ENCODE measurements around the gene HAP1. TPM values are rescaled to one million over a fixed set of nuclear protein-coding genes. Genes with fewer than 3 reads are reported as not detected.
"Not testable (repeated sequence)": the region's sequence is repeated elsewhere in the genome, so short reads cannot be mapped to it uniquely, and the experiment has no call there.

The HAP1 gene
- polyA plus RNA-seq, 1 donor = 0.05 TPM

DNA sequence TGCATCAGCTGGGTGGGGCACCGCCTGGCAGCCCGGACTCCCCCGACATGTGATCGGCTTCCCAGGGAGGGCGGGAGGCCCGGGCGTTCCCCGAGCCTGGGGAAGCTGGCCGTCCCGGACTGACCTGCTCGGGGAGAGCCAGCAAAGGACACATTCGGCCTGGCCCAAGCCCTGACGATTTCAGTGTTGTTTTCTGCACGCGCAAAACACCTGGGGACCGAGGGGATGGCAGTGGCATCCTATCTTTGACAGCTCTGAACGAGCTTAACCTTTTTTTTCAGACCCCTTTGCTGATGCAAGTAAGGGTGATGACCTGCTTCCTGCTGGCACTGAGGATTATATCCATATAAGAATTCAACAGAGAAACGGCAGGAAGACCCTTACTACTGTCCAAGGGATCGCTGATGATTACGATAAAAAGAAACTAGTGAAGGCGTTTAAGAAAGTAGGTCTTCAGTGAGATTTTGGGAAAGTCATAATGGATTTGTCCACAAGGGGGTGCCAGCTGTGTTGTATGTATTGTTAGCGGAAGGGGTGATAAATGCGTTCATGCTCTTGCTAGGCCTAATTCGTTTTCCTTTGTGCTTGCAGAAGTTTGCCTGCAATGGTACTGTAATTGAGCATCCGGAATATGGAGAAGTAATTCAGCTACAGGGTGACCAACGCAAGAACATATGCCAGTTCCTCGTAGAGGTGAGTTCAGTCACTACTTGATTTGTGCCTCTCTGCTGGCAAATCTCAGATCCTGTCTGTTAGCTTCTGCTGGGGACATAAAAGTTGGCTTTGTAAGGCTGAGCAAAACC is 44.7 kb downstream of the HAP1 start:
- peak; percentile 46 for DNase-seq

DNA sequence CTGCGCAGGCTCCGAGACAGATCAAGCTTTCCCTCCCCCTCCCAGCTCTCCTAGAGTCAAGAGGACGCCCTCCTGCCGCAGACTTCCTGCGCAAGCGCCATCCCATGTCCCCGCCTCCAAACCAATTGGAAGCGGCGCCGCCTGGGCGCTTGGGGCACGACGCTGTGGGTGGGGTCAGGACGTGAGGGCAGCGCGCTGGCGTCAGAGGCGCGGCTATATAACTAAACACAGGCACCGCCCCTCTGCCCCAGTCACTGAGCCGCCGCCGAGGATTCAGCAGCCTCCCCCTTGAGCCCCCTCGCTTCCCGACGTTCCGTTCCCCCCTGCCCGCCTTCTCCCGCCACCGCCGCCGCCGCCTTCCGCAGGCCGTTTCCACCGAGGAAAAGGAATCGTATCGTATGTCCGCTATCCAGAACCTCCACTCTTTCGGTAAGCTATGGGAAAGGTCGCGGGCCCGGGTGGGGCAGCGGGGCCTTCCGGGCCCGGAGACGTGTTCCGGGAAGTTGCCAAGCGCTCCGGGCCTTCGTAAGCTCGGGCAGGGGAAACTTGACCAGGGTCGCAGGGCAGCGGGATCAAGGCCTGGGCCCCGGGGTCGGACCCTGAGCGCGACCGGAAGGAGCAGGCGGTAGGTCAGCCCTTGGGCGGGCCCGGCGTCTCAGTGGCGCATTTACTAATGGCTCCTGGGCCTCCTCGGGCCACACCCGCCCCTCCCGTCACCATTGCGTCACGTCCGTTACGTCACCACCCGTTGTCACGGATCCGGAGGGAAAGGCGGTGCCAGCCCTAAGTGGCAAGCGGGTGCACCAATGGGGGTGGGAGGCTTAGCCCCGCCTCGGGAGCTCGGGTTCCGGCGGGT is 45.6 kb downstream of the HAP1 start, which contains the start of gene EIF1:
TSS of gene EIF1 (plus strand) at position 245 of the 856 bp plus-strand sequence. CDS start at position 399, 154 bp downstream.
- peak; percentile 100 for DNase-seq

DNA sequence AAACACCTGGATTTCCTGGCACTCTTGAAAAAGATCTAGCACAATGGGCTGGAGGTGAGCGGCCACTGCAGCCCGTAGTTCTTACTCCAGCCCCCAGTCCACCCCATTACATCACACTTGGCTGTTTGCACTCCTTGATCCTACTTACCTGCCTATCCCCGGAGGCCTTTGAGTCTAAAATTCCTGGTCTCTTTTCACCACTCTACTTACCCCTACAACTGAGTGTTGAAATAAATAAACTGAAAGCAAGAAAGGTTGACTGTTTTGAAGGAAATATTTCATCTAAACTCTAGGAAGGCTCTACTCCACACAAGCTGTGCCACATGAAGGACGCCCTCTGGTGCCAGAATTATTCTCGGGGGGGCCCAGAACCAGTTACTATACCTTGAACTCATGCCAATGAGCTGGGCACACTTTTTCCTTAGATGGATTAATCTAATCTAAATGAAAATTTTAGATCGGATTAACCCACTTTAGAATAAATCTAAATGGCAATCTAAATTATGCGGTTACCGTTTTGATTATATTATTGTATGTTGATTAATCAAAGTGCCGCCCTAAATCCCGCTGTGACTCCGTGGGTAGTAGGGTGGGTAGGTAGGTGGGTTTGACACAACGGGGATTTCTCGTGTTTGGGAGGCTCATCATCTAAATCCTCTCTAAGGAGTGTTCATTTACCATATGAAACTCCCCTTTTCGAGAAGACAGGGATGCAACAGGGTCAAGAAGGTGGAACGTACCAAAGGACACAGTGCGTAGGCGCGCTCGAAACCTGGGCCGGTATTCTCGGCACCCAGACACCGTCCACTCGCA is 46.4 kb downstream of the HAP1 start:
- no peak for DNase-seq

DNA sequence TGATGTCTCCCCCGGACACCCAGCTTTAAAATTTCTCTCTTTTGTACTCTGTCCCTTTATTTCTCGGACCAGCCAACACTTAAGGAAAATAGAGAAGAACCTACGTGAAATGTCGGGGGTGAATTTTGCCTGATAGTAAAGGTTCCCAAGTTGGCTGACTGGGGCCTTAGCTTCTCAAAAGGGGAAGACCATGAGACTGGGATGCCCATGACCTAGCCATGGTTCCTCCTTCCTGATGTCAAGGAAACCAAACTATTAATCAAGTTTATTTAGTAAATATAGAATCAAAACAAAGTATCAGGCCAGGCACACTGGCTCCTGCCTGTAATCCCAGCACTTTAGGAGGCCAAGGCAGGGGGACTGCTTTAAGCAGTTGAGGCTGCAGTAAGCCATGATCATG is 48.2 kb downstream of the HAP1 start:
- DNase-seq = no peak

DNA sequence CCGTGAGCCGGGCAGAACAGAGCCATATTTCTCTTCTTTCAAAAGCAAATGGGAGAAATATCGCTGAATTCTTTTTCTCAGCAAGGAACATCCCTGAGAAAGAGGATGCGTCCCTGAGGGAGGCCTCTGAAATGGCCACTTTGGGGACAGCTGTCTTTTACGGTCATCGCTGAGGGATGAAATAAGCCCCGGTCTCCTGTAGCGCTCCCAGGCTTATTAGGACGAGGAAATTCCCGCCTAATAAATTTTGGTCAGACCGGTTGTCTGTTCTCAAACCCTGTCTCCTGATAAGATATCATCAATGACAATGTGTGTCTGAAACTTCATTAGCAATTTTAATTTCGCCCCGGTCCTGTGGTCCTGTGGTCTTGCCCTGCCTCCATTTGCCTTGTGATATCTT is 48.7 kb downstream of the HAP1 start:
- not testable (repeated sequence) for DNase-seq

DNA sequence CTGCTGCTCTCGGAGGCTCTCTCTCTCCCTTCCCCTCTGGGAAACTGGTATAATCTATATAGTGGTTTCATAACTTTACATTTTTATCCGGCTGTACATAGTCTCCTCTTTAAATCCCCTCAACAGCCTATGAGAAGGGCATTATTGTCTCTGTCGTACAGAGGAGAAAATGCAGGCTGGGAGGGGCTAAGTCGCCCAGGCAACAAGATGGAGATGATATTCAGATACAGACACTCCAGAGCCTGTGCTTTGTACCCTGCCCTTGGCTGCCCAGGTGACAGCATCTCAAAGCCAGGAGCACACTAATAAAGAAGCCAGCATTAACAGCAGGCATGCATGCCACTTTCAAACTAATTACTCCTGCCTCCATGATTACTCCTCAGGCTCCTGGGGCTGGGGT is 50.4 kb downstream of the HAP1 start:
- no peak for DNase-seq

DNA sequence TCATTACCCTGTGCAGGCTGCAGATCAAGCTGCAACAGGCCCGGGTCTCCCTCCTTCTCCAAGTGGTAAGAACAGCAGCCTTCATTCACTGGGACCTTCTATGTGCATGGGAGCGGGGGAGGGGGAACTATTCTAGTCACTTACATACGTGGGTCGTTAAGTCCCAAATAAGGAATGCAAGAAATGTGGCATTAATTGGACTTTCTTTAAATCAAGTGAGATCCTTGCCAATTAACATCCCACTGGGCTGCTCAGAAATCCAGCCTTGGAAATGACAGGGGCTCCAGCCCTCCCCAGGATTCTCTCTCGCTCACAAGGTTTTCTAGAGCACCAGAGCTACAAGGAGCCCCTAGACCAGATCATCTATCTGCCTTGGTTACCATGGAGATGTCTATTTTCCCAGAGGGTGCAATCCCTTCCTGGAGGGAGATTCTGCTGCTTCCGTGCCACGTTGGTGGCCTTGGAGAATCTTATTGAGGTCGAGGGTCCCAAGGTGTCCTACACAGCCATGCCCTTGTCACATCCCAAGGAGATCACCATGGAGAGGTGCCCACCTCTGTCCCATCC is 50.9 kb downstream of the HAP1 start:
- no peak for DNase-seq

DNA sequence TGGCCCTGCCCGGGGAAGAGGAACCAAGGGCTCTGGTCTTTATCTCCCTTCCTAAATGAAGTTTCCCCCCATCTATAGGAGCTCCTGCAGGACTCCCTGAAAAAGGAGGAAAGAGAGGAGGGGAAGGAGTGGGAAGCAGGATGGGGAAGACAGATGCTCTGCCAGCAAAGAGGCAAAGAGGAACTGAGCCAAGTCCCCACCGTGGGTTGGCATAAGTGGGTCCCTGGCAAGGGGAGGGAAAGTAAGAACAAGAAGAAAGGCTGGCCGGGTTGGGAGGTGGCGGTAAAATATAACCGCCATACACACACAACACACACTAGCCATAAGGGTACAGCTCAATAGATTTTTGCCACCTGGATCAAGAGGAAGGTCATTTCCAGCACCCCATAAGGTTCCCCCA is 51.8 kb downstream of the HAP1 start:
- DNase-seq = no peak

DNA sequence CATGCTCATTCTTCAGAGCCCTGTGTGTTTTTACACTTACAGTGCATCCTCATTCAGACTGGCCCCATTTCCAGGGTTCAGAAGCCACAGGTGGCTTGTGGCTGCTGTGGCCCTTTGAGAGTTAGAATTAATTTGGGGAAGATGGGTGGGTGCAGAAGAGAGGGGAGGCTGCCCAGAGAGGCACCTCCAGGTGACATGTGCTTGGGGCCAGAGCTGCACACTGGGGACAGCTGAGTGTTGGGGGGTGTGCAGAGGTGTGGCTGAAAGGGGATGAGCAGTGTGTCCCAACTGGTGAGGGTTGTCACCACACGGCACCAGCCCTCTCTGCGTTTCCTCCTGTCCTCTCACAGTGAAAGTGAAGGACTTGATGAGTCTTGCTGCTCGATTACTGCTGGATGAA is 52.7 kb downstream of the HAP1 start:
- no peak for DNase-seq

DNA sequence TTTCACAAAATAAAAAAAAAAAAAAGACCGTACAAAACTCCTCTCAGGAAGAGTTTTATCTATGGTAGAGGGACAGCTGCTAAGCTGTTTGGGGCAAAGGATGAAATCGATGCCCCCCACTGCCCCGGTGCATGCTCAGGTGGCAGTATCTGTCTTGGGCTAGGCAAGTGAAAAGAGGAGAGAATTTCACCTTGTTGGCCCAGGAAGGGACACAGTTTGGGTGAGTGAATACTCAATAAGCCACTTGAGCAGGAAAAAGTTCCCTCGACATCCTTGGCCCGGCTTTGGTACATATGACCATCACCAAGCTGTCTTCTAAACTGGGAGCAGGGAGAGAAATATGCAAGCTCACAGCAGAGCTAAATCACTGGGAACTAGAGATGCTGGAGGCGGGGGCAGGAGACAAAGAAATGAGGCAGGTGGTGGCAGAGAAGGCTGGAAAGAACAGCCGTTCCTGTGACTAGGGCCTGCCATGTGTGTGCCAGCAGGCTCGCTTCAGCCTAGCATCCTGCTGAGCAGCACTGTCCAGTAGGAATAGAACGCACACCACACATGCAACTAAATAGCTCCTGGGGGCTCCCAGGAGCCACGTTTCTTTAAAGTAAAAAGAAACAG is 53.9 kb downstream of the HAP1 start:
- no peak for DNase-seq

DNA sequence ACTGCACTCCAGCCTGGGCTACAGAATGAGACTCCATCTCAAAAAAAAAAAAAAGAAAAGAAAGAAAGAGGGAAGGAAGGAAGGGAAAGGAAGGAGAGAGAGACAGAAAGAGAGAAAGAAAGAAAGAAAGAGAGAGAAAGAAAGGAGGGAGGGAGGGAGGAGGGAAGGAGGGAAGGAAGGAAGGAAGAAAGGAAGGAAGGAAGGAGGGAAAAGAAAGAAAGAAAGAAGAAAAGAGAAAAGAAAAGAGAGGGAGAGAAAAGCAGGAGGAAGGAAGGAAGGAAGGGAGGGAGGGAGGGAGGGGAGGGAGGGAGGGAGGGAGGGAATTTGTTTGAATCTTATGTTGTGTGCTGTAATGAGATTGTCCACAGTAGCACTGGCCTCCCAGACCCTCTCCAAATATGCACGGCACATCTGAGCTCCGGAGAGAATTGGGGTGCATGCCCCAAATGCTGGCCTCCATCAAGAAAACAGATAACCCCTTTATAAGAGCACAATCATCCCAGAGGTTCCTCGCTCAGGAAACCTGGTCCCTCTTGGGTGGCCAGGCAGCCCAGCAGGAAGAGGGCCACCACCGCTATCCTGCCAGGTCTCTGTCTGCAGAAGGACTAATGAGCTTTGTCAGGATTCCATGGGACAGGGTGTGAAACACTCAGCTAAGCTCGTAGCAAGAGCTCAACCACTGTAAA is 54.6 kb downstream of the HAP1 start:
- no peak for DNase-seq

DNA sequence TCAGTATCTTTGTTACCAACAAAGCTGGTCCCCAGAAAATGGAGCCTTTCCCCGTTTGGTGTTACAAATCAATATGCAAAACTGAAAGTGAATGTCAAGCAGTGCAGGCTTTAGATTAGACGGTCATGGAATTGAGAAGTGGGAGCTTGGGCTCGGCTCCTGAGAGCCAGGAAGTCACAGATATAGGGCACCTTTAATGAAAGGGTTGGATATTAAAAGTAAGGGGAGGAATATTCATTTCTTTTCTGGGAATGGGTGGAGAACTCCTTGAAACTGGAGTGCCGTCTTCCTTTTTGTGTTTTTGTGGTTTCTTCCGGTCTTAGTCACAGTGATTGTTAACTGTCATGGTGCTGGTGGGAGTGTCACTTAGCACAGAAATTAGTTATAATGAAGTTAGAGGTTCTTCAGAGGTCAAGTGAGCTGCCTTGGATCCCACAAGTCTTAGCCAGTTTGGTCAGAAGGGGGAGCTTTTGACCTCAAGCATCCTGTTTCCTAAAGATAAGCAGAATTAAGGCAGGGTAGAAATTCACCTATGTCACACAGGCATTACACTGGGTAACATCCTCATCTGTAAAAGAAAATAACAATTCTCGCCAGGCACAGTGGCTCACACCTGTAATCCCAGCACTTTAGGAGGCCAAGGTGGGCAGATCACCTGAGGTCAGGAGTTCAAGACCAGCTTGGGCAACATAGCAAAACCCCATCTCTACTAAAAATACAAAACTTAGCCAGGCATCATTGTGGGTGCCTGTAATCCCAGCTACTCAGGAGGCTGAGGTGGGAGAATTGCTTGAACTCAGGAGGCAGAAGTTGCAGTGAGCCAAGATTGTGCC is 55.3 kb downstream of the HAP1 start:
- DNase-seq = no peak

DNA sequence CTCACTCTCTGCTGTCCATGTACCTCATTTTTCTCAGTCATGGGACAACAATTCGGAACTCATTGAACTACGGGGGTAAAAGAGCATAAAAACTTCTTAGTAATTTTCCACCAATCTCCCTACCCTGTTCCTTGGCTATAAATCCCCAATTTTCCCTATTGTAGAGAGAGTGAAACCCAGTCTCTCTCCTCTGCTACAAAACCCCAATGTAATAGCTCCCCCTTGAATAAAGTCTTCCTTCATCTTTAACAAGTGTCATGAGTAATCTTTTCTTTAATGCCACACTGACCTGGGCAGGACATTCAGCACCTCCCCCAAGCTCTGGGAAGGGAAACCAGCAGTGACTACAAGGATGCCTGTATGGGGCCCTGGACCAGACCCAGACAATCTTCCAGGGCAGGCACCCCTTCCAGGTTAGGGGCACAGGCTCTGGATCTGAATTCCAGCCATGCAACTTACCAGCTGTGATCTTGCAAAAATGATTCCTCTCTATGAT is 56.0 kb downstream of the HAP1 start:
- DNase-seq = no peak

DNA sequence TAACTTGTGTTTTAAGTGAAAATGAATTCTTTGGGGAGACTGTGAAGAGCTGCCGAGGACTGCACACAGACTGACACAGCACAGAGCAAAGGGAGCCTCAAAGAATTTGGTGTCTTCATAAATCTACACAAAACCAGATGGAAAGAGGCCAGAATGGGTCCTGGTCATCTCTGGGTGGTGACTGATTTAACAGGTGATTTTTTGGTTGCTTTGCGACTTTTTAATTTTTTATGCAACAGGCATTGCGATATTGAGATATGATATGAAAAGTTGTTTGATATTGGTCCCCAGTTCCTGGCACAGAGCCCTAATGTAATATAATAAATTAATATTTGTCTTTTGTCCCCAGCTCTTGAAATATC is 58.4 kb downstream of the HAP1 start:
- no peak for DNase-seq

DNA sequence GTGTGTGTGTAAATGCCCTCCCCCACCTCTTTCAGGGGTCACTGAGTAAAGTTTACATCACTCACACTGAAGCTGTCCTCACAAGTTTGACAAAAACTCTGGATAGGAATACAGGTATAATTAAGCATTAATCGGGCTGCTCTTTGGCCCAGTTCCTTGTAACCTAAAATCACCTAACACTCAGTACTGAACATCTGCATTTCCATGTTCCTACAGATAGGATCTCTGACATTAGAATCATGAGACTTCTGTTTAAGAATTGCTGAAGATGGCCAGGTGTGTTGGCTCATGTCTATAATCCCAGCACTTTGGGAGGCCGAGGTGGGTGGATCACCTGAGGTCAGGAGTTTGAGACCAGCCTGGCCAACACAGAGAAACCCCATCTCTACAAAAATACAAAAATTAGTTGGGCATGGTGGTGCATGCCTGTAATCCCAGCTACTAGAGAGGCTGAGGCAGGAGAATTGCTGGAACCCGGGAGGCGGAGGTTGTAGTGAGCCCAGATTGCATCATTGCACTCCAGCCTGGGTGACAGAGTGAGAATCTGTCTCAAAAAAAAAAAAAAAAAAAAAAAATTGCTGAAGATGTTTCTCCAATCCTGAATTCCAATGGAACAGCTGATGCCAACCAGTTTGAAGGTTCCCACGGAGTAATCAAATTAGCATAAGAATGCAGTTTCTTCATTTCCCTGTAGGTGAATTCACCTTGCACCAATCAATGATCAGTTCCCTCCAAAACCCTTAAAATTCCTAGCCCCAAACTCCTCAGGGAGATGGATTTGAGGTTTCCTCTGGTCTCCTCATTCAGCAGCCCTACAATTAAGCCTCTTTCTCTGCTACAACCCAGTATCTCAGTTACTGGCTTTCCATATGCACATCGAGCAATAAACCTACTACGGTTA is 59.0 kb downstream of the HAP1 start:
- DNase-seq = not testable (repeated sequence)
